ENCODE data around the gene ZNF213. TPM values are rescaled to one million over a fixed set of nuclear protein-coding genes. Genes with fewer than 3 reads are reported as not detected.

Gene ZNF213
- total RNA-seq, 6 experiments from 2014 or later = 1.3 to 4.4 (median 1.7) TPM

- Histone ChIP-seq H3K27ac (peak overlapping the region; percentile 76 to 95 (median 94)), H3K9me3 (no peaks in the 10 kb centered on the region), H3K36me3 (no peaks in the 10 kb centered on the region), H3K27me3 (no peaks in the 10 kb centered on the region), H3K4me3 (peak overlapping the region; percentile 82 to 95 (median 91)), H3K4me1 (no peaks in the 10 kb centered on the region)
- intact Hi-C loops (cut with DNase I) = no loop called here
- ATAC-seq = peak; percentile 93 to 96 (median 94)
- WGBS (ENCODE audit: insufficient coverage, low coverage, low lambda C conversion rate, missing lambda C conversion rate) = under 1% methylated on average over 18 of the region's 70 CpGs
- TF ChIP-seq, protein P1, sequence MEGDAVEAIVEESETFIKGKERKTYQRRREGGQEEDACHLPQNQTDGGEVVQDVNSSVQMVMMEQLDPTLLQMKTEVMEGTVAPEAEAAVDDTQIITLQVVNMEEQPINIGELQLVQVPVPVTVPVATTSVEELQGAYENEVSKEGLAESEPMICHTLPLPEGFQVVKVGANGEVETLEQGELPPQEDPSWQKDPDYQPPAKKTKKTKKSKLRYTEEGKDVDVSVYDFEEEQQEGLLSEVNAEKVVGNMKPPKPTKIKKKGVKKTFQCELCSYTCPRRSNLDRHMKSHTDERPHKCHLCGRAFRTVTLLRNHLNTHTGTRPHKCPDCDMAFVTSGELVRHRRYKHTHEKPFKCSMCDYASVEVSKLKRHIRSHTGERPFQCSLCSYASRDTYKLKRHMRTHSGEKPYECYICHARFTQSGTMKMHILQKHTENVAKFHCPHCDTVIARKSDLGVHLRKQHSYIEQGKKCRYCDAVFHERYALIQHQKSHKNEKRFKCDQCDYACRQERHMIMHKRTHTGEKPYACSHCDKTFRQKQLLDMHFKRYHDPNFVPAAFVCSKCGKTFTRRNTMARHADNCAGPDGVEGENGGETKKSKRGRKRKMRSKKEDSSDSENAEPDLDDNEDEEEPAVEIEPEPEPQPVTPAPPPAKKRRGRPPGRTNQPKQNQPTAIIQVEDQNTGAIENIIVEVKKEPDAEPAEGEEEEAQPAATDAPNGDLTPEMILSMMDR (IDR thresholded peaks at IDR 0.05) = no peak
- TF ChIP-seq POLR2A (IDR thresholded peaks at IDR 0.05) = peak; percentile 58
- DNase-seq = peak; percentile 93 to 94 (median 93)
Observed at GRCh38 chr16:3158510-3159314, 23.9 kb downstream of the ZNF213 start.

DNA sequence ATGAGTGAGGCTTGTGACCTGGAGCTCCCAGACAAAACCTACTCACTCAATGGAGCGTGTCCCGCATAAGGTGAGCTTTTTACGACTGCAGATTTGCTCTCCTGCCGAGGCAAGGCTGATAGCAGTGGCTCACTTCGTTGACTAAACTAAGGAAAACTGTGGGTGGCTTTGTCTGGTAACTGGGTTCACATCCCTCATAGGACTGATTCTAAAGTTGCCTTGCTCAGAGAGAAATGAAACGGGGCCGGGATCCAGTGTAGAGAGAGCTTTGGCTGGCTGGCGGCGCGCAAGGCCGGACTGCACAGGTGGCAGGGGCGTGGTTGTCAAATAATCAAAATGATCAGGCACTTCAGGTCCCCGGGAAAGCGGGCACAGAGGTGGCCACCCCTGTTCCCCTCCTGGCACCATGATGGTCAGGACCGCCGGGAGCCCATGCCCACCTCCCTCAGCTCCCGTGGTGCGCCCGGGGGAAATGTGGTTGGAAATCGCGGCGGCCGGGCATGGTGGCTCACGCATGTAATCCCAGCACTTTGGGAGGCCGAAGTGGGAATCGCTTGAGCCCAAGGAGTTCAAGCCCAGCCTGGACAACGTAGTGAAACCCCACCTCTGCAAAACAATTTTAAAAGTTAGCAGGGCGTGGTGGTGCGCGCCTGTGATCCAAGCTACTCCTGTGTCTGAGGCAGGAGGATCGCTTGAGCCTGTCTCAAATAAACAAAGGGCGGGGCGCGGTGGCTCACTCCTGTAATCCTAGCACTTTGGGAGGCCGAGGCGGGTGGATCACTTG lies 26.6 kb downstream of the ZNF213 start:
- Histone ChIP-seq H3K27me3 (no peaks in the 10 kb centered on the region), H3K27ac (no peak overlapping the region), H3K4me1 (no peaks in the 10 kb centered on the region), H3K36me3 (no peaks in the 10 kb centered on the region), H3K9me3 (no peaks in the 10 kb centered on the region), H3K4me3 (no peak overlapping the region)
- intact Hi-C loops (cut with DNase I) = no loop called here
- WGBS (ENCODE audit: insufficient coverage, low coverage, low lambda C conversion rate, missing lambda C conversion rate) = 70% methylated on average over 8 of the region's 36 CpGs
- ATAC-seq (no peak), DNase-seq (peak in 1 of 3 donors; percentile 46)
- no peak for TF ChIP-seq POLR2A (IDR thresholded peaks at IDR 0.05)
- TF ChIP-seq, protein P1 (IDR thresholded peaks at IDR 0.05) = no peak

DNA sequence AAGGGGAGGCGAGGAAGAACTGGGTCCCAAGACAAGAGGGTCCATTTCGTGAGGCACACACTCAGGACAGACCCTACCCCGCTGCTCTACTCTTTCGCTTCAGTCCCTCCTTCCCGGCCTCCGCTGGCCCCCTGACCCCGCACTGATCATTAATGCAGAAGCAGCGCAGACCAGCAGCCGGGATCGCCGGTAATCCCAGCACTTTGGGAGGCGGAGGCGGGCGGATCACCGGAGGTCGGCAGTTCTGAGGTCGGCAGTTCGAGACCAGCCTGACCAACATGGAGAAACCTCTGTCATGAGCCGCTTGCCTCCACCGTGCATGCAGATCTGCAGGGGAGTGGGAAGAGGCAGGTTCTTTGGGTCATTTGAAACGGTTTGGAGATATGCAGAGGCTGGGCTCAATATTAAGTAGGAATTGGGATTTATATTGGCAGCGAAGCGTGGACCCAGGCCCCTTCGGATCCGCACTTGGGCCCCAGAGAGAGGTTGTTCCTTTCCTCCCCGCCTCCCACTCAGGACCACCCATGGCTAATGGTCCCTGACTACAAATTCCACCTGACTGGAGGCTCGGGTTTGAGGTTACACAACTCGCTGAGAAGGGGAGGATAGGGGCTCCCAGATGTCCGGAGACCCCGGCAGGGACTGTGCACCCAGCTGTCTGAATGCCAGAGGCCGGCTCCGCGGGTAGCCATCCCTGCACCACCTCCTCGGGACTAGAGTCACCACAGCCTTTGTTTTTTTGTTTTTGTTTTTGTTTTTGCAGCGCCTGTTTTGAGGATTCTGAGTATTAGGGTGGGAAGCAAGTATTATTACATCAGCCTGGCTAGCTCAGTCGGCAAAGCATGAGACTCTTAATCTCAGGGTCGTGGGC lies 29.5 kb downstream of the ZNF213 start:
- 79% methylated on average over 12 of the region's 37 CpGs for WGBS (ENCODE audit: insufficient coverage, low coverage, low lambda C conversion rate, missing lambda C conversion rate)
- ATAC-seq (no peak), DNase-seq (no peak)
- TF ChIP-seq POLR2A (IDR thresholded peaks at IDR 0.05) = no peak
- TF ChIP-seq, protein P1 (IDR thresholded peaks at IDR 0.05) = no peak
- no peak overlapping the region for H3K27ac ChIP-seq
- H3K36me3 ChIP-seq = no peaks in the 10 kb centered on the region
- no peak overlapping the region for H3K4me3 ChIP-seq
- H3K9me3 ChIP-seq = no peaks in the 10 kb centered on the region
- H3K27me3 ChIP-seq = peaks cover 0 to 1% of the 10 kb centered on the region in 2 donors
- H3K4me1 ChIP-seq = no peaks in the 10 kb centered on the region
- intact Hi-C loops (cut with DNase I) = no loop called here

GRCh38 chr16:3165111-3165822 lies 30.4 kb downstream of the ZNF213 start:
- no peak overlapping the region for H3K27ac ChIP-seq
- H3K9me3 ChIP-seq = no peaks in the 10 kb centered on the region
- no peak for TF ChIP-seq POLR2A (IDR thresholded peaks at IDR 0.05)
- TF ChIP-seq, protein P1 (IDR thresholded peaks at IDR 0.05) = no peak
- H3K27me3 ChIP-seq = peaks cover 1 to 7% of the 10 kb centered on the region in 2 donors
- H3K4me1 ChIP-seq = no peaks in the 10 kb centered on the region
- no peaks in the 10 kb centered on the region for H3K36me3 ChIP-seq
- ATAC-seq = no peak
- intact Hi-C loops (cut with DNase I) = no loop called here
- 96% methylated on average over 5 of the region's 12 CpGs for WGBS (ENCODE audit: insufficient coverage, low coverage, low lambda C conversion rate, missing lambda C conversion rate)
- no peak for DNase-seq
- H3K4me3 ChIP-seq = peak overlapping the region in 1 of 3 donors; percentile 22
